Chondrocyte (in vitro differentiated cells): ENCODE results near the gene GPR12. TPM values are rescaled to one million over a fixed set of nuclear protein-coding genes. Genes with fewer than 3 reads are reported as not detected.

Experiments
- DNase-seq: peaks from one replicate; pipeline ENCODE4 v3.0.0; 2021; ENCODE audit warnings: mixed read lengths, low spot score
- H3K27ac Mint-ChIP-seq: one replicate; pipeline ENCODE4 v1.8.0; 2021; ENCODE audit warnings: mild to moderate bottlenecking, moderate library complexity, mixed read lengths; ENCODE audit not compliant: unreplicated experiment
- H3K27me3 Mint-ChIP-seq: 2 replicates; pipeline ENCODE4 v1.8.0; 2021; ENCODE audit warnings: low read depth, mixed read lengths
- H3K36me3 Mint-ChIP-seq: 2 replicates; pipeline ENCODE4 v1.8.0; 2021; ENCODE audit warnings: low read depth, mixed read lengths
- H3K4me1 Mint-ChIP-seq: 2 replicates; pipeline ENCODE4 v1.8.0; 2021; ENCODE audit warnings: low read depth, mild to moderate bottlenecking, mixed read lengths
- H3K4me3 Mint-ChIP-seq: one replicate; pipeline ENCODE4 v1.8.0; 2021; ENCODE audit warnings: mild to moderate bottlenecking, moderate library complexity, mixed read lengths; ENCODE audit not compliant: unreplicated experiment
- H3K9me3 Mint-ChIP-seq: 2 replicates; pipeline ENCODE4 v1.8.0; 2021; ENCODE audit warnings: low read depth, mixed read lengths
- CTCF ChIP-seq: fragments of 200-600 bp; sonication (generic); IDR thresholded peaks from 2 replicates; pipeline ENCODE4 v1.5.0; 2021; ENCODE audit warnings: antibody characterized with exemption, mild to moderate bottlenecking, moderate library complexity
- total RNA-seq: library from RNA; stranded (reverse); gene quantifications from 3 replicates; pipeline ENCODE4 v1.2.1, GENCODE V29; 2021

Gene GPR12
- total RNA-seq, 1 donor from 2014 or later: not detected

- DNase-seq: no peak
- no peak overlapping the region for H3K27ac Mint-ChIP-seq
- peaks cover 6% of the 10 kb centered on the region for H3K36me3 Mint-ChIP-seq
- peaks cover 17% of the 10 kb centered on the region for H3K4me1 Mint-ChIP-seq
- no peak overlapping the region for H3K4me3 Mint-ChIP-seq
- H3K27me3 Mint-ChIP-seq: peaks cover 63% of the 10 kb centered on the region
- no peak for TF ChIP-seq CTCF
- no peaks in the 10 kb centered on the region for H3K9me3 Mint-ChIP-seq
Observed at GRCh38 chr13:26756961-26757360, 3.6 kb downstream of the GPR12 start.

- no peak for DNase-seq
- Mint-ChIP-seq H3K27ac (no peak overlapping the region), H3K9me3 (no peaks in the 10 kb centered on the region), H3K27me3 (peaks cover 44% of the 10 kb centered on the region), H3K36me3 (no peaks in the 10 kb centered on the region), H3K4me3 (no peak overlapping the region), H3K4me1 (no peaks in the 10 kb centered on the region)
- no peak for TF ChIP-seq CTCF
Observed at GRCh38 chr13:26752671-26753070, 7.9 kb downstream of the GPR12 start.

- peaks cover 47% of the 10 kb centered on the region for H3K27me3 Mint-ChIP-seq
- H3K27ac Mint-ChIP-seq: no peak overlapping the region
- H3K9me3 Mint-ChIP-seq: no peaks in the 10 kb centered on the region
- H3K4me3 Mint-ChIP-seq: no peak overlapping the region
- H3K36me3 Mint-ChIP-seq: no peaks in the 10 kb centered on the region
- no peak for DNase-seq
- TF ChIP-seq CTCF: no peak
- H3K4me1 Mint-ChIP-seq: no peaks in the 10 kb centered on the region
Observed at GRCh38 chr13:26749905-26750304, 10.7 kb downstream of the GPR12 start.

GRCh38 chr13:26749285-26749684 lies 11.3 kb downstream of the GPR12 start:
- Mint-ChIP-seq H3K4me3 (no peak overlapping the region), H3K36me3 (no peaks in the 10 kb centered on the region), H3K27ac (no peak overlapping the region), H3K9me3 (no peaks in the 10 kb centered on the region), H3K27me3 (peaks cover 51% of the 10 kb centered on the region), H3K4me1 (no peaks in the 10 kb centered on the region)
- no peak for DNase-seq
- no peak for TF ChIP-seq CTCF

- no peak for TF ChIP-seq CTCF
- Mint-ChIP-seq H3K36me3 (no peaks in the 10 kb centered on the region), H3K4me1 (no peaks in the 10 kb centered on the region), H3K9me3 (no peaks in the 10 kb centered on the region), H3K4me3 (no peak overlapping the region), H3K27ac (no peak overlapping the region), H3K27me3 (peaks cover 64% of the 10 kb centered on the region)
- DNase-seq: no peak
Observed at GRCh38 chr13:26747706-26748105, 12.9 kb downstream of the GPR12 start.
